PC-9 (cell line): ENCODE measurements around the gene DLG2.

Source experiments
- CTCF ChIP-seq: fragments of 200-600 bp; sonication (generic); conservative IDR thresholded peaks from 2 replicates; pipeline ENCODE4 v1.6.1; 2017; ENCODE audit warnings: mixed run types, antibody characterized with exemption, mild to moderate bottlenecking, moderate library complexity
- EZH2 ChIP-seq: fragments of 200-600 bp; sonication (generic); IDR thresholded peaks from 2 replicates; pipeline ENCODE4 v1.8.0; 2017; ENCODE audit warnings: antibody characterized with exemption, low read depth

GRCh38 chr11:85313741-85314140 lies 313.4 kb downstream of the DLG2 start:
- TF ChIP-seq CTCF (no peak), EZH2 (no peak)
